ENCODE results near the gene ZIC4. TPM values are rescaled to one million over a fixed set of nuclear protein-coding genes. Genes with fewer than 3 reads are reported as not detected.
A peak's percentile ranks its signal among the peaks of the same experiment; 100 is the strongest.

ZIC4 gene
- total and polyA plus RNA-seq, 2 of the 8 experiments (the other 6 are each of a cell fraction or from before 2014, with no cell fraction given): 0.03 to 0.13 TPM

- POLR2A ChIA-PET (ENCODE audit: partially characterized antibody): interaction anchor here (1.1 to 2.0 kb wide), 5 partner anchors 22 to 65 kb away, joined by 3 to 6 read pairs (median 4); no protein-coding TSS in a partner anchor
- Histone ChIP-seq H2BK120ac (replicated peaks; ENCODE audit: low read depth, low read length) (no peak overlapping the region), H3K4me2 (ENCODE audit: insufficient read depth in 1 of 2, low read depth in 2 of 2, low read length in 2 of 2) (peak overlapping the region; percentile 68 to 88), H2AK5ac (ENCODE audit: low read depth, low read length) (no peak overlapping the region), H3K79me2 (ENCODE audit: control insufficient read depth in 1 of 2, insufficient read depth in 2 of 2, low read length in 2 of 2) (no peaks in the 10 kb centered on the region), H2BK12ac (ENCODE audit: low read depth, low read length) (peak overlapping the region; percentile 60), H4K8ac (ENCODE audit: extremely low read depth, insufficient read depth, low read length) (no peak overlapping the region), H3K36me3 (ENCODE audit: control insufficient read depth in 2 of 4, insufficient read depth in 4 of 4, low read length in 3 of 4) (peaks cover 0 to 3% (median 0%) of the 10 kb centered on the region in 4 experiments; a peak in 1 of 8 replicates), H3K4me3 (ENCODE audit: extremely low read depth in 1 of 4, insufficient read depth in 2 of 4, low read depth in 3 of 4, low read length in 4 of 4) (peak overlapping the region; percentile 38 to 58 (median 44); a peak in 7 of 8 replicates), H3K4me1 (replicated peaks in 1 of 4; ENCODE audit: control insufficient read depth in 3 of 4, insufficient read depth in 4 of 4, low read length in 3 of 4) (peaks cover 13 to 38% (median 16%) of the 10 kb centered on the region in 4 experiments), H3K23me2 (ENCODE audit: low read depth, low read length) (peaks cover 6% of the 10 kb centered on the region; the same call in 1 of the 2 replicates), H3K23ac (ENCODE audit: insufficient read length) (no peak overlapping the region), H3K9me3 (ENCODE audit: insufficient read depth in 2 of 2, low read depth in 1 of 2, low read length in 1 of 2) (no peaks in the 10 kb centered on the region), H3K4ac (replicated peaks; ENCODE audit: insufficient read length, low read depth, low read length) (no peak overlapping the region), H2BK20ac (ENCODE audit: low read length) (no peak overlapping the region; the same call in 1 of the 2 replicates), H4K5ac (ENCODE audit: insufficient read length, low read depth, low read length) (no peak overlapping the region), H4K20me1 (replicated peaks in 1 of 2; ENCODE audit: control insufficient read depth in 1 of 2, insufficient read depth in 2 of 2, low read length in 2 of 2) (peaks cover 4 to 11% of the 10 kb centered on the region in 2 experiments), H2AFZ (ENCODE audit: low read length) (no peak overlapping the region), H2BK15ac (ENCODE audit: low read length) (no peak overlapping the region), H3K14ac (ENCODE audit: insufficient read length) (no peak overlapping the region), H3K79me1 (ENCODE audit: low read depth, low read length) (no peaks in the 10 kb centered on the region), H3K27ac (ENCODE audit: low read depth, low read length) (no peak overlapping the region), H3K27me3 (replicated peaks in 1 of 4; ENCODE audit: control insufficient read depth in 3 of 4, extremely low read depth in 1 of 4, insufficient read depth in 3 of 4, low read length in 3 of 4) (peaks cover 81 to 99% (median 90%) of the 10 kb centered on the region in 4 experiments), H3K56ac (replicated peaks; ENCODE audit: insufficient read length, low read depth, low read length) (no peak overlapping the region), H4K91ac (replicated peaks; ENCODE audit: insufficient read length, low read length) (no peak overlapping the region), H3K18ac (ENCODE audit: extremely low read depth, low read length) (no peak overlapping the region), H3K9ac (replicated peaks in 1 of 4; ENCODE audit: extremely low read depth in 1 of 4, low read depth in 3 of 4, low read length in 3 of 4) (no peak overlapping the region), H2BK5ac (ENCODE audit: low read depth, low read length) (no peak overlapping the region)
- FAIRE-seq: no peak
- DNase-seq (ENCODE audit: low read depth in 1 of 2, low spot score in 2 of 2): no peak
- TF ChIP-seq TBP (IDR thresholded peaks at IDR 0.05; ENCODE audit: low read depth, low read length): no peak
- no peak for TF ChIP-seq CEBPB (IDR thresholded peaks at IDR 0.05; ENCODE audit: low read depth, low read length)
- TF ChIP-seq KDM5A (IDR thresholded peaks at IDR 0.05; ENCODE audit: low read length): no peak
- no peak for TF ChIP-seq BRCA1 (IDR thresholded peaks at IDR 0.05; ENCODE audit: low read depth, low read length)
- no peak for TF ChIP-seq KDM4A (IDR thresholded peaks at IDR 0.05; ENCODE audit: low read depth, low read length, severe bottlenecking)
- TF ChIP-seq RFX5 (IDR thresholded peaks at IDR 0.05; ENCODE audit: borderline replicate concordance, low read depth, low read length): no peak
- TF ChIP-seq HDAC6 (IDR thresholded peaks at IDR 0.05; ENCODE audit: low read depth, low read length): no peak
- TF ChIP-seq SIRT6 (IDR thresholded peaks at IDR 0.05; ENCODE audit: low read length): no peak
- no peak for TF ChIP-seq FOSL1 (IDR thresholded peaks at IDR 0.05; ENCODE audit: insufficient read depth, low read depth, low read length)
- peak; percentile 47 for TF ChIP-seq RNF2 (IDR thresholded peaks at IDR 0.05; ENCODE audit: borderline replicate concordance, low read depth, low read length, missing control alignments, poor library complexity, severe bottlenecking)
- TF ChIP-seq SIX5 (IDR thresholded peaks at IDR 0.05; ENCODE audit: low read depth, low read length): no peak
- TF ChIP-seq SUZ12 (IDR thresholded peaks at IDR 0.05; ENCODE audit: low read length): peak; percentile 69
- 3% methylated on average over 10 of the region's 10 CpGs; no CpG with 5 or more reads in 1 of the 2 experiments for WGBS, 2 experiments (ENCODE audit: extremely low coverage in 1 of 2, insufficient coverage in 1 of 2, insufficient read length in 1 of 2, insufficient replicate concordance in 2 of 2, low coverage in 1 of 2, low lambda C conversion rate in 2 of 2, missing lambda C conversion rate in 1 of 2)
- CTCF ChIA-PET (ENCODE audit: partially characterized antibody): interaction anchor here (1.1 to 17.2 kb wide), 7 partner anchors 26 to 302 kb away, joined by 3 to 485 read pairs (median 4); partner anchors contain the start of gene ZIC4
Observed at GRCh38 chr3:147419781-147420224, 13.5 kb upstream of the ZIC4 start.

All from H1 (cell line).